GM10248 (cell line): ENCODE results near the gene SEMA3D.

Experiments used
- CTCF ChIA-PET: fragments of 300-600 bp; sonication (Branson Sonifier 250); formaldehyde crosslinking; extraction: SDS; loops from one replicate; lab custom pipeline; 2021; ENCODE audit warnings: antibody characterized with exemption; lab: Yijun Ruan, JAX
- POLR2A ChIA-PET: fragments of 350-650 bp; sonication (Branson Sonifier 250); formaldehyde crosslinking; extraction: SDS; loops from one replicate; lab custom pipeline; 2020; ENCODE audit warnings: antibody characterized with exemption; lab: Yijun Ruan, JAX
- DNase-seq: peaks from one replicate; pipeline ENCODE4 v3.0.0; 2012; ENCODE audit errors: extremely low spot score
- TF ChIP-seq, protein P1 (sequence below): IDR thresholded peaks from 2 replicates; pipeline ENCODE4 v1.5.1; 2012; ENCODE audit warnings: mild to moderate bottlenecking, low read depth; ENCODE audit errors: extremely low read depth, missing control alignments, control extremely low read depth

SEMA3D gene

DNA sequence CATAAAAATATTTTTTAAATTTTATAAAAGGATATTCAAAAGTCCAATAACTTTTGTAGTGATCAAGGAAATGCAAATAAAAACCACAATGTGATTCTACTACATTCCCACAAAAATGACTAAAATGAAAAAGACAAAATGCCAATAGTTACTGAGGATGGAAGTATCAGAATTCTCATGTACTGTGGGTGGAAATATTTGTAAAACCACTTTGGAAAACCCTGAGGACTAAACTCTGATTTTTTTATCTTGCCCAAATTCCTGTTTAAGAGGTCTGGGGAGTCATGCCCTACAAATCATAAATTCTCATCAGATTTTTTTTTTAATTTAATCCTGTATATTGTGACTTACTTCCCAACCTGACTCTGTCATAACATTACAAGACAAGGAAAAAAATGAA, 9.8 kb upstream of the SEMA3D start:
- ChIA-PET POLR2A (no interaction called here), CTCF (no interaction called here)
- TF ChIP-seq, protein P1, sequence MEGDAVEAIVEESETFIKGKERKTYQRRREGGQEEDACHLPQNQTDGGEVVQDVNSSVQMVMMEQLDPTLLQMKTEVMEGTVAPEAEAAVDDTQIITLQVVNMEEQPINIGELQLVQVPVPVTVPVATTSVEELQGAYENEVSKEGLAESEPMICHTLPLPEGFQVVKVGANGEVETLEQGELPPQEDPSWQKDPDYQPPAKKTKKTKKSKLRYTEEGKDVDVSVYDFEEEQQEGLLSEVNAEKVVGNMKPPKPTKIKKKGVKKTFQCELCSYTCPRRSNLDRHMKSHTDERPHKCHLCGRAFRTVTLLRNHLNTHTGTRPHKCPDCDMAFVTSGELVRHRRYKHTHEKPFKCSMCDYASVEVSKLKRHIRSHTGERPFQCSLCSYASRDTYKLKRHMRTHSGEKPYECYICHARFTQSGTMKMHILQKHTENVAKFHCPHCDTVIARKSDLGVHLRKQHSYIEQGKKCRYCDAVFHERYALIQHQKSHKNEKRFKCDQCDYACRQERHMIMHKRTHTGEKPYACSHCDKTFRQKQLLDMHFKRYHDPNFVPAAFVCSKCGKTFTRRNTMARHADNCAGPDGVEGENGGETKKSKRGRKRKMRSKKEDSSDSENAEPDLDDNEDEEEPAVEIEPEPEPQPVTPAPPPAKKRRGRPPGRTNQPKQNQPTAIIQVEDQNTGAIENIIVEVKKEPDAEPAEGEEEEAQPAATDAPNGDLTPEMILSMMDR = no peak
- DNase-seq = no peak

DNA sequence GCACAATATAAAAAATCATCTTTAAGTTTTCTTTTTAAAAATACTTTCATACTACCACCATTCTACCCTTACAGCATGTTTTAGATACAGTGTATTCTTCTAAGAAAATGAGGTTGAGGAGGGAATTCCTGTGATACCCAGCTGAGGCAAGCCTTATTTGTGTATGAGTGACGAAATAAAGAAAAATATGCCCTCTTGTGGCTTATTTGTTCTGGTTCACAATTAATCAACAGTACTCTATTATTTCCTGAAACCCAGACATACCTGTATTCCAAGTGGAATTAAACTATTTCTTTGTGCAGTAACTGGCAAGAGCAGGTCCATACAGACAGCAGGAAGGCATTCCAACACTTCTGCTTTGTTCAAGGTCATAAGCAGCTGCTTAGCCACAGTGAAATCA, 4.5 kb upstream of the SEMA3D start:
- CTCF ChIA-PET = no interaction called here
- POLR2A ChIA-PET = no interaction called here
- TF ChIP-seq, protein P1 = no peak
- DNase-seq = no peak

DNA sequence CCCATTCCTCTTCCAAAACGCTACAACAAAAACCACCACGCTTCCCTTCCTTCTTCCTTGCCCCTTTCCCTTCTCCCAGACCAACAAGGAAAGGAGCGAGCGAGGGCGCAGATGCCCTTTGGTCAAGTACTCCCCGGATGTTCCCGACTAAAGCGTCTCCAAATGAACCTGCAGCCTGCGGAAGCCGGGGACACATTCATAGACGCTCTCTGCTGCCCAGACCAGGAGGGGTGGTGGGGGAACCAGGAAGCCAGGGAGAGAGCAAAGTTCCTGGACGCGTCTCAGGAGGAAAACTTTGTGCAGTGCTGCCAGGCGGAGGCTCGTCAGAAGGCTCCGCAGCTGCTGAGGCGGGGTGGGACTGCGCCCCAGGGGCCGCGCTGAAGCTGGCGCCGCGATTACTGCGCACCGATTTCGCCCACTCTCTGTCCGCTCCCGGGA, 754 bp downstream of the SEMA3D start:
- POLR2A ChIA-PET = no interaction called here
- DNase-seq = peak; percentile 4
- CTCF ChIA-PET = interaction anchor here (1.0 to 1.5 kb wide), 6 partner anchors 27 to 369 kb away, joined by 3 to 5 read pairs (median 4); no protein-coding TSS in a partner anchor
- TF ChIP-seq, protein P1 = no peak

DNA sequence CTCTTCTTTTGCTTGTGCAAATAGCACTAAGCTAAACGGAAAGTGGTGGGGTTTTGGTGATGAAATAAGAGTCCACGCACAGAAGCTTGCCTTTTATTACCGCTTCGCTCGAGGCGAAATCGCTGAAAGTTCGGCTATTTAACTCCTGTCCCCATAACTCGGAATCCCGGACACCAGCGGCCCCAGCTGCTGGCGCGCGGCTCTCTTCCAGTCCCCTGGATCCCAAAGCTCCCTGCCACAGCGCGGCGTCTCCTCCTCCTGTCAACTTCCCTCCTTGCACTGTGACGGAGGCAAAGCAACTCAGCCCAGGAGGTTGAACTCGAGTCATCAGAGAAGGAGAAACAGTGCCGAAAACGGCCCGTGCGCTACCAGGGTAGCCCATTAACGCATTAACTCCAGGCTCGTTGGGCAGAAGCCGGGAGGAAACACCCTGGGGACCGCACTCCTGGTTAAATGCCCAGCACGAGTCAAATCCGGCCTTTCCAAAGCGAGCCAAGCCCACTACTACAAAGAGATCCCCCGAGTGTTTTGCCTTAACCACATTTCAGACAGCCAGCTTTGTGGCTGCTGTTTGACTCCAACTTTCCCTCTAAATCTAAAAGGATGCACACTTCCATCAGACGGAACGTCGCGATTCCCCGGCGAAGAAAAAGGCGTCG, 1.3 kb downstream of the SEMA3D start:
- ChIA-PET POLR2A (no interaction called here), CTCF (interaction anchor here (1.4 to 1.5 kb wide), 3 partner anchors 31 to 367 kb away, joined by 3 to 4 read pairs (median 4); no protein-coding TSS in a partner anchor)
- TF ChIP-seq, protein P1 = no peak
- DNase-seq = peak; percentile 7

DNA sequence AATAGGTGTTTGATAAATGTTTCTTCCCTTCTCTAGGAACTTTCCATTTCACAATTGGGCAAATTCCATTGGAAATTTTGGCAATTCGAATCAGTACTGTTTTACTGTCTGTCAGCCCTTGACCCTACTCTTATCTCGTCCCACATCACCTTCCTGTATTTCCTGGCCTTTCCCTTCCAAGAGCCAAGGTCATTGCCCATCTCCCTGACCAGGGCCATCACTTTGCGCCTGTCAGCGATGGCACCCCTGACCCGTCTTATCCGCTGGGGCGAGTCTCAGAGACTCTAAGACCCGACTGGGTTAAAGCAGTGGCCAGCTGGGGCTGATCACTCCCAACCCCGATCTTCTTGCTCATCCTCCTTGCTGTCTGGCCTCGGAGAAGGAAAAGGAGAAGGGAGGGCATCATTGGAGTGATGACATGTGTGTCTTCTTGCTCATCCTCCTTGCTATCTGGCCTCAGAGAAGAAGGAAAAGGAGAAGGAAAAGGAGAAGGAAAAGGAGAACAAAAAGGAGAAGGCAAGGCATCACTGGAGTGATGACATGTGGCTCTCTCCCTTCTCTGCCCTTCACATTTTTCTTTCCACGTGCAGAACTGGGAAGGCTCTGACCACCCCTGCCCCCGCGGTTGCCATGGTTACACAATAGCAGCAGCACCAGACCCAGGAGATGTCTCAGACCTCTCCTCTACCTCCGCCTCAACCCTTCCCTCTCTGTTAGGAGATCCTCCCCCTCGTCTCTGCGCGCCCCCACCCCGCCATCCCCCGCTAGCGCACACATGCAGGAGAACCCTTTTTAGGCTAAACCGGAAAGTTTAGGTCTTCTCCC, 2.0 kb downstream of the SEMA3D start:
- CTCF ChIA-PET = no interaction called here
- TF ChIP-seq, protein P1 = no peak
- POLR2A ChIA-PET = no interaction called here
- peak; percentile 6 for DNase-seq

- TF ChIP-seq, protein P1 = no peak
- ChIA-PET CTCF (no interaction called here), POLR2A (no interaction called here)
- DNase-seq = no peak
Measured at GRCh38 chr7:85183296-85183695, 3.6 kb downstream of the SEMA3D start.
